Activated T-cell treated with anti-CD3 and anti-CD28 coated beads for 4 hours (primary cell): ENCODE measurements around the gene FANCC.

ENCODE experiments used
- DNase-seq: peaks from one replicate; pipeline ENCODE4 v3.0.0-alpha.2; 2020

The FANCC gene

DNA sequence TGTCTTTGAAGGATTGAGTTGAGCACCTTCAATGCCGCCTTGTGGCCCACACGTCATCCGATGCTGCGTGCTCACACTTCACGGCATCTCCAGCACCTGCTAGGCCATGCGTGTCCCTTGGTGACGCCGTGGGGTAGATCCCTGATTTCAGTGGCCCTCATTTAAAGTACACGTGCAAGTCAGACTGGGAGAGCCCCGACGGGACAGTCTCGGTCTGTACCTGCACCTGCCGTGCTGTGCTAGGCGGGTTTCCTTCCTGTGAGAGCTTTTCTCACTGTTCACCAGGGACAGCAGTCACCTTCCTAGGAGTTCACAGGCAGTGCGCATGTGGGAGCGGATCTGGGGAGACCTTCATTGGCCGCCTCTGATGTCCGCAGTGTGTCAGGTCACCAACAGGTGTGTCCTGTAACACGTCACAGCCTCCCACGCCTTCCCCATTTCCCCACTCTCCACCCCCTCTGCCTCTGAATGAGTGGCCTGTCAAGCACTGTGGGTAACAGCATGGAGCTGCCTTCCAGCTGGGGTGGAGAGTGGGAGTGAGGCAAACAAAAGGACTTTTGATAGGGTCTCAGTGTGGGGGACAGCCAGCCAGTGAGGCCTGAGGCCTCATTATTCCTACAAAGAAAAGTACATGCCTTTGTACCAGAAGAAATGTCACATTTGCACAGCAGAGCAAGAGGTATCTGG, 236.4 kb downstream of the FANCC start:
- DNase-seq: no peak

DNA sequence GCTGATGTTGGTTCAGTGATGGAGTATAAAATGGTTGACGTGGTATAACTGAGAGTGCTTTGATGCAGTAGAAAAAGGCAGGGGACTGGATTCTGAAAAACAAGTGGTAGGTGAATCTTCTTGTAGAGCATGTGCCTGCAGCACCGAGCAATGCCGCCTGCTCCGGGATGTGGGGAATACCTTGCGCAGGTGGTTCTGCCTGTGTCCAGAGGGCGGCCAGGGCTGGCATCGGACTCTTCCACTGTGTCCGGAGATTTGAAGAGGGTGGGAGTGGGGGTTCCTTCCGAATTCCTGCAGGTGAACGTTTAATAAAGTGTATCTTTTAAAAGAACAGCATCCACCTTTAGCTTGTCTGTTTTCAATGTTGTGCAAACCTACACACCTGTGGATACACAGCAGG, 238.0 kb downstream of the FANCC start:
- no peak for DNase-seq

DNA sequence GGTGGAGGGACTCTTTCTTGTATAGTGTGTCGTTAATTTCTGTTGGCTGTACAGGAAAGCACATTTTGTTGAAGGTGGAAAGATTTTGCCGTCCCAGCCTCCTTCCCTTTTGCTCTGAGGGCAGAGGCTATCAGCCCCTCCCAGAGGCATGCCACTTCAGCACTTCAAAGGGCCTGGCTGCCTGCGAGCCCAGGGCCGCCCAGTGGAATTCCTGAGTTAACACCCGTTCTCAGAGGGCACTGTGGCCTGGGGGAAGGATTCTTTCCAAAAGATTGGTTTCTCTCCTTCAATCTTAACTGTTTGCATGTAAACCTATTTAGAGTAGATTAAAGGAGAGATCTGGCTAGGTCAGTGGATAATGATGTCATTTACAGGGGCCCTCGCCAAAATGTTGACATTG, 238.6 kb downstream of the FANCC start:
- DNase-seq: no peak

DNA sequence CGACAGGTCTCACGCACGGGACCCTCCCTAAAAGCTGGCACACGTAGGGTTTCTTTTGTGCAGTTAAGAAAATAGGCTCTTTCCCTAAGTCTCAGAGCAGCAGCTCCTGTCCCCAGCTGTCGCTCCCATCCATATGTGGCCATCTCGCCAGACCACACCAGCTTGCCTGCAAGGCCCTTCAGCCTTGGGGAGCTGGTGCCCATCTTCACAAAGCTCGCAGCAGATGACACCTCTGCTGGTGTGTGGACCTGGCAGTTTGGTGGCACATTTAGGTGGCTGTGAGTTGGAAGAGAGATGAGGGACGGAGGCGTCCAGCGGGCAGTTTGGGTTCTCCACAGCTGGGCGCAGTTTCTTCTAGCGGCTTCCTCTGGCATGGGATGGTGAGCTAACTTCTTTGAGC, 239.0 kb downstream of the FANCC start:
- DNase-seq: no peak

DNA sequence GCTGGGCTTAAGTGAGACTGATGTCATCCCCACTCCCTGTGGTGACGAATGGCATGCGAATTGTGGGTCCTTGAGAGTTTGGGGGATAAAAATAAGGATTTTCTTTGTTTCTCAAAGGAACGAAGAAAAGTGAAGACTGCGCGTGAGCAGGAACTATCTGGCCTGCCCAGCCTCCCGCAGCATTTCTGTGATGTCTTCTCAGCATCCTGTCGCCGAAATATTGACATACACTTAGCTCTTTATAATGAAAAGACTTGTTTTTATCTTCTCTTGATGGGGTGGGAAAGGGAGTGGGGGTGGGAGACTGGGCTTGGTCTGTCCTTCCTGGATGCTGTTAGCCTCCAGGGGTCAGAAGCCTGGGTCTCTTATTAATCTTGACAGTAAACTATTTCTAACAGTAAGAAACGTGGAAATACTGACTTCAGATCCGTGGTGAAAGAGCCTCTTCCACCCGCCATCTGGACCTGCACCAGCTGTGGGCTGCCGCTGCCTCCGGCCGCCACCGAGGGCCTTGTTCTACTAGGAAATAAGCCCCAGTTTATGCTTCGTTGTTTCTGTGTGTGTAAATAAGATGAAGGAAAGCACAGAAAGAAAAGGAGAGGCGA, 239.6 kb downstream of the FANCC start:
- no peak for DNase-seq

DNA sequence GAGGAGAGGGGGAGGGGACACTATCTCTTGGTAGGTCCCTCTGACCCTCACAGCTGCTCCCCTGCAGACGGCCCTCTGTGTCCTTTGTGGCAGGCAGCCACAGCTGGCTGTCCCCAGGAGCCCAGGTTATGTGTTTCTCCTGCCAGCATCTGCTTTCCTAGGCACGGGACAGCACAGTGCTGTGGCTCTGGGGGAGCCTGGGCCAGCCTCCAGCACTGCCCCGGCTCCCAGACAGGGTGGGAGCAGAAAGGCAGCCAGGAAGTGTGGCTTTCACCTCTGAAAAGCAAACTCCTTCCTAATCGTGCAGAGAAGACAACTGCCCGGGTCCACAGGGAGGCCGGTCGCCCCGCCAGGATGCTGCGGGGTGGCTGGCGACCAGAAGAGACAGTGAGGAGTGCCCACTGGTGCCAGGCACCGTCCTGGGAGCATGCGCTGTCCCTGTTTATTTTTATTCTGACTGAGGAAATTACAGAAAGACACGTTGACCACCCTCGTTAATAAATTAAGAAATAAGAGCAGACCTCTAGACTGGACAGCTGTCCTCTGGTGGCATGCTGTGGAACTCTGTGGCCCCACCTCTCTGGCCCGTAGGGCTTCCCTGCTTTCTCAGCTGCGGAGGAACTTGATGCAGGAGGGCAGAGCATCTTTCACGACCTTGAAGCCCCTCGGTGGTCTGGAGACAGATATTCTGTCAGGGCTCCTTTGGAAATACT, 240.3 kb downstream of the FANCC start:
- DNase-seq: no peak

DNA sequence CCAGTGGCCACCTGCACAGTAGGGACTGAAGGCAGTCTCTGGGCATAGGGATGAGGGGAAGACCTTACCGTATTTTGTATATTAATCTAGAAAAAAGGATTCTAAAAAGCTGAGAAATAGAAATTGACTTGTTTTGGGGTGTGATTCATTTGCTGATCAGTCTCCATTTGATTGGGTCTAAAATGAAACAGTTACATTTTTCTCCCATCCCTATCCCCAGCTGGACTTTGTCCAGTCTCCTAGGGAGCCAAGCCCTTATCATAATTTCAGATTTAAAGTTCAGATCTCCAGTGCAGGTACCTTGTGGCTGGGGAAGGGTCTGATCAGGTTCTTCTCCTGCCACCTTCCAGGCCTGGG, 240.8 kb downstream of the FANCC start:
- no peak for DNase-seq

DNA sequence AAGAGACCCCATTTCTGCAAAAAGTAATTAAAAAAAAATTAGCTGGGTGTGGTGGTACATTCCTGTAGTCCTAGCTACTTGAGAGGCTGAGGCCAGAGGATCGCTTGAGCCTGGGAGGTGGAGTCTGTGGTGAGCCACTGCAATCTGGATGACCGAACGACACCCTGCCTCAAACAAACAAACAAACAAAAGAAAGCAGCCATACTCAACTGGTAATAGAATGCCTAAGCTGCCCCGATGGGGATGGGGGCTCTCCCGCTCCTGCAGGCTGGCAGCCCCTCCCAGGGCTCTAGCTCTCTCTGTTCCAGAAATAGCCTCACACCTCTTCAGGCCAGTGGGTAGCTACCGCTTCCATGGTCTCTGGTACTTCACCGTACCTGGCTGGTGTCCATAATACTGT, 241.8 kb downstream of the FANCC start:
- DNase-seq: no peak

DNA sequence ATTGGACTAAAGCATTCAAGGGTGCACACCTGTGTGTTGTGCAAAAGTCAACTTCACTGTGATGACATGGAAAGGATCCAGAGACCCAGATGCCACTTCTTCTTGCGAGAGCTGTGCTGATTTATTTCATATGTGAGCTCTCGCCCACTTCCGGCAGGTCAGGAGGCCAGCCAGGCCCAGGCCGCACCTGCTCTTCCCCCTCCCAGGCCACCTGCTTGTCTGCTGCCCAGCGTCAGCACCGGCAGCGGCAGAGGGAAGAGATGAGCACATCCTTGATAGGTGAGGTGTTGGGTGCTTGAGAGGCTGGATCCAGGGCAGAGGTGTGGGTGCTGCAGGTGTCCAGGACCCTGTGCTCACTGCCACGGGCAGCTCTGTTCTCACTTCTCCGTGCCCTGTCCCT, 242.9 kb downstream of the FANCC start:
- no peak for DNase-seq

DNA sequence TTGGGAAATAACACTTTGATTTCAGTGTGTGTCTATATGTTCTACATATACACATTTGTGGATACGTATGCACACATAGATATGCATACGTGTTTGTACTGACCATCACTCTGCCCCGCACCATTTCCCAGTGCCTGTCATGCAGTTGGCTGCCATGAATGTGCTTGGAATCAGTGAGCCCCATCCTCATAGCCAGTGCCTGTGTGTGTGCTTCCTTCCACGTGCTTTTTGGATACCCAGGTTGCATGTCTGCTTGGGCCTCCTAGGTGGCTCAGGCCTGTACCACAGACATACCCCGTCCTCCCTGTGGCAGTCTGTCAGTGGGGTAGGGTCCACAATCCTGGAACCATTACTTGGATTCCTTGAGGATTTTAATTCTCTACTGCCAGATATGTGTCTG, 243.6 kb downstream of the FANCC start:
- no peak for DNase-seq

DNA sequence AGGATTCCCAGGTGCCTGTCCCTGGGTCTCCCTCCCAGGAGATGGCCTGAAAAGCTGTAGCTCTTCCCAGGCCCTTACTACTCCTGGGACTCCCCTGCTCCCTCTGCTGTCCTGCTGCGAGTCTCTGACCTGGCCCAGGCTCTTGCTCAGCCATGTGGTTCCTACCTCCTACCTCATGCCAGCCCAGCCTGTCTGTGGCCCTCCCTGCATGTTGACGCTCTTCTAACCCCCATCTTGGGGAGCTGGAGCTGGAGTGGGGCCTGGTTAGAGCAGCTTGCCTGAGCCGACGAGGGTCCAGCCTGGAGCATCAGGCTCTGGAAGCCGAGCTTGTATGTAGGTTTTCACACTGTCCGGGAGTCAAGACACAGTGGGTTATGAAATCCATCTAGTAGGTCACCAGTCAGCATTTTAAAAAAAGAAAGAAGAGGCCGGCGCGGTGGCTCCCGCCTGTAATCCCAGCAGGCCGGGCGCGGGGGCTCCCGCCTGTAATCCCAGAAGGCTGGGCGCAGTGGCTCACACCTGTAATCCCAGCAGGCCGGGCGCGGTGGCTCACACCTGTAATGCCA, 244.4 kb downstream of the FANCC start:
- DNase-seq: no peak

DNA sequence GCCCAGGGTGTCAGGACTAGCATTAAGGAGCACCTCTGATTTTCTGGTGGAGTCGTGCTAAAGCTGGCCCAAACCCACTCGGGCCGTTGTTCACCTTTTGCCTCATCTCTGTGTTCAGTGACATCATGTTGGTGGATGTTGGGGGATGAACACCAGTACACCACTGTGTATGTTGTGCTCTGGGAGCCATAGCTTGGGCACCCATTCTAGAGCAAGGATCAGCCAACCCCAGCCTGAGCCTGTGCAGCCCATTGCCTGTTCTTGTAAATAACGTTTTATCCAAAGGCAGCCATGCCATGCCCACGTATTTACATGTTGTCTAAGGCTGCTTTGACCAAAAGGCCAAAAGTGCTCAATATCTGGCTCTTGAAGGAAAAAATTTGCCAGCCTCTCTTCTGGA, 245.6 kb downstream of the FANCC start:
- no peak for DNase-seq

DNA sequence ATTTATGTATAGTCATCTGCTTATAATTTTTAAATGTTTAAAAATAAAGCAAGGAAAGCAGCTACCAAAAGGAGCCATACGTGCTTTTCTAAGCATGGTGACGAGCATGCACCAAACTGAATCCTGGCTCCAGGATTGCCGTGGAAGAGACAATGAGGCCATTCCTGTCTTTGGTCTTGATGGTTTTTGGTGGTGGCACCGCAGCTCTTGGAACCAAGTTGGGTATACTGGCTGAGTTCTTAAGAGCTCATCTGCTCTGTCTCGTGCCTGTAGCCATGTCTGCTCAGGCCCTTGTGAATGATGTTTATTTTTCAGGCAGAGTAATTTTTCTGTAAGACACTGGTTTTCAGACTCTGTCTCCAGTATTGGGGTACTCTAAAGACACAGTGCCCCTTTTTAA, 246.1 kb downstream of the FANCC start:
- DNase-seq: no peak

DNA sequence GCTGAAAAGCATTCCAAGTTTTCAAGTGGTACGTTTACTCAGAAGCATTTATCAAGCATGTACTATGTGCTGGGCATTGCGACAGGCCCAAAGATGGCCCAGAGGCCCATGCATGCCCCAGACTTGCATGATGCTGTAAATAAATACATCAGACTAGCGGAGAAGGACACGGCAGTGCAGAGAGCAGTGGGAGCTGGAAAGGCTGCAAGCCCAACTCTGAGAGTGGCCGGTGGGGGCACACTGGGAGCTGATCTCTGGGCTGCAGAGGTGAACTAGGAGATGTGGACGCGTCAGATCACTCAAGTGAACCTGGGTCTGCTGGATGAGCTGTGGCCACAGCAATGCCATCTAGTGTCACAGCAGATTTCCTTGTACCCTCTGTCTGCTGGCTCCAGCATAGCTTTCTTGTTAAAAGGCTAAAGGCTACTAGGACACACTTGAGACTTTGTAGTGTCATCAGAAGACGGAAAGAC, 246.9 kb downstream of the FANCC start:
- DNase-seq: no peak

DNA sequence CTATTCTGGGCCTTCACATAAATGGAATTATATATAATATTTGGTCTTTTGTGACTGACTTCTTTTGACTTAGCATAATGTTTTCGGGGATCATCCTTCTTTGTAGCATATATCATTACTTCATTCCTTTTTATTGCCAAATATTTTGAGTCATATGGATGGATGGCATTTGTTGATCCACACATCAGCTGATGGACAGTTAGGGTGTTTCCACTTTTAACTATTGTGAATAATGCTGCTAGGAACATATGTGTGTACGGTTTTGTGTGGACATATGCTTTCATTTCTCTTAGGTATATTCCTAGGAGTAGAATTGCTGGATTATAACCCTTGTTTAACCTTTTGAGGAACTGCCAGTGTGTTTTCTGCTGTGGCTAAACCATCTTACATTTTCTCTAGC, 249.6 kb downstream of the FANCC start:
- no peak for DNase-seq

DNA sequence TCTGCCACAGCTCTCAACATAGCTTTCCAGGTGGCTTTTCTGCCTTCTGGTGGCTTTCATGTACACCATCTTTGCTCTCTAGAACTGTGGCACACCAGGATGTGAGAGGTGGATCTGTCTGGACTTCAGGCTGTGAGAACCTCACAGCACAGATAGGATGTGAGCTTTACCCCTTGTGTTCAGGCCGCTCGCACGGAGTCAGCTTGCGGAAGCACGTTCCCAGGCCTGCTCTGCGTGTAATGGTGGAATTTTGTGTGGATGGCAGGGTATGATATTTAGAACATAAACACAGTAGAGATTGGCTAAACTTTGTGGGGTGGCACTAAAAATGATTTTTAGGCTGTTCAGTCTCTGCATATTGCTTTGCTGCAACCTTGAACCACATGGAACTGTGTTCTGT, 250.5 kb downstream of the FANCC start:
- DNase-seq: no peak

DNA sequence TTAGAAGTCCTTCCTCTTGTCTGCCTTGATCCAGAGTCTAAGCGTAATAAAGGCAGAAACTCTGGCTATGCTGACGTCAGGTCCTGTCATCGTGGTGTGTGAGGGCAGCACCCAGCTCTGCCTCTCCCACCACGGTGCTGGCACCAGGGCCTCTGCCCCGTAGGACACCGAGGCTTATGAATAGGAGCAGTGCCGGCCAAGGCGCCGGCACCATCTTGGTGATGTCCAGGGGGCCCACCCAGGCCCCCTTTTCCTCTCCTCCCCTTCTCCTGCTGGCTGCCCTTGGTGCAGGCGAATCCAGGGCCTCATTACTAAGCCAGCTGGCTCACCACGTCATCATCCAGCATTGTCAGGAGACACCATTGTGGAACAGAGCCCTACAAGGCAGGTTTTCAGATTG, 252.3 kb downstream of the FANCC start:
- DNase-seq: no peak

DNA sequence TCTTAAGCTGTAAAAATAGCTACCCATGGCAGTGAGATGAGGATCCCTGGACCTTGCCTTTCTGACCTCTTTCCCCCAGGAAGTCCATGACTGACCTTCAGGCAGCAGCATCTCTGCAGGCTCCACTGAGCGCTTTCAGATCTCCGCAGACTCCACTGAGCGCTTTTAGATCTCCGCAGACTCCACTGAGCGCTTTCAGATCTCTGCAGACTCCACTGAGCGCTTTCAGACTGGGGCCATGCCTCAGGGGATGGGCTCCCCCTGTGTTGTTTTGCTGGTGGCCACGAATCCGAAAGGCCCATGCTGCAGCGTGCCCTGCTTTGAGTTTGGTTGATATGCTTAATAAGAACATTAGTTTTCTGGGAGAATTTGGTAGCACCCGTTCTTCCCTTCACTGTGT, 254.2 kb downstream of the FANCC start:
- DNase-seq: no peak

DNA sequence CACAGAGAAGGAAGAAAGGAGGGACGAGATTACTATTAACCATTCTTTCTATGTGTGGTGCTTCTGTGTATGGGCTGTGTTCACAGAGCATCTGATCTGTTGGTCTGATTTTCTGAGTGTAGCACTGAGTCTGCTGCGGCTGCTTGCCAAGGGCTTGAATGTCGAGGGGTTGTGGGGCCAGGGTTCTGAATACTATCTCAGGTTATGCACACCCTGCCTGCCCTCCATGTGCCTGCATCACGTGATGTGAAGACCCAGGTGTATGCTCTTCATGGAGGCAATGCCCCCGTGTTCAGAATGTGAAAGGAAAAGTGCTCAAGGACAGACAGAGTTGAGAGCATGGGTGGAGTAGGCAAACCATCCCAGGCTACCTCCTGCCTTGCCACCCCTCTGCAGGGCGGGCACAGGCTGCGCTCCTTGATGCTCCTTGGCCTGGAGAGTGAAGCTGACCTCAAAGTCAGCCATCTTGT, 254.9 kb downstream of the FANCC start:
- no peak for DNase-seq

DNA sequence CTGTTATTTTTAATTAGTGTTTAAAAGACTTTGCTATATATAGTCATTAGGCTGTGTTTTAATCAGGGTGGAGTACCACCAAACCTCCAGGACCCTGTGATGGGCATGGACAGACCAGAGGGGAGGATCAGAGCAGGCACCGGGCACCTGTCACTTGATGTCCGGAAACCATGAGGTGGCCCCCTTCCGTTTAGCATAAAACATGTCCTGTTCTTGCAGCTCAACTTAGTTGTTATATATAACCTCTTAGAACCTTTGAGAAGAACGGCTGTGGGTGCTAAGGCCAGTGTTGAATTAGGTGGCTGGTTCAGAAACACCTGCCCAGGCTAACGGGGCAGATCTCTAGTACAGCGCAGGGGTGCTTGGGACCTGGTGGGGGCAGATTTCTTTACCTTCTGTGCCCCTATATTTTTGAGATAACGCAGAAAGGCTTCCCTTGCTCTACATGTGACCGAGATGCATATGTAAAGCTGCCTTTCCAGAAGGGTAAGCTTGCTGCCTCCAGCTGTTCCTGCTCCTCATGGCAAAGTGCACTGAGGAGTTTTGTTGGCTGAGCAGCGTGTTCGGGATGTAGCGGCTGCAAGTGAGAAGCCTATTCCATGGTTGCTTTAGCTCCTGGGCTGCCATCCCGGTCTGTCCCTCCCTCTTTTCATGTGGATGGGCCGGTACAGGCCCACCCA, 255.5 kb downstream of the FANCC start:
- DNase-seq: no peak

DNA sequence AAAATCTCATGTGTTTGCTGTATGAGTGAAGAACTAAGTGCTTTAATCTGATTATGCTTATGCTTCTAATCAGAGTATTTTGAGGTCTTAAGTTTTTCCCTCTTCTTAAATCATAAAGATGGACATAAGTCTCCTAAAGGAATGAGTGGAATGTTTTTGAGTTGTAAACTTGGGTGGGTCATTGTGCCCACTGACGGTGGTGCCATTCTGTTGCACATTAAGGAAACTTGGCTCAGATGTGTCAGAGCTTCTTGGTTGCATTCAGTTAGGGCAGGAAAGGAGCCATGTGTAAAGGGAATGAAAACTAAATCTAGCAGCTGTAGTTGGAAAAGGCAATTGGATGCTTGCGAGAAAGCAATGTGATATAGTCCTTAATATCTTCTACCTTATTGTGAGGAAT, 256.6 kb downstream of the FANCC start:
- no peak for DNase-seq

DNA sequence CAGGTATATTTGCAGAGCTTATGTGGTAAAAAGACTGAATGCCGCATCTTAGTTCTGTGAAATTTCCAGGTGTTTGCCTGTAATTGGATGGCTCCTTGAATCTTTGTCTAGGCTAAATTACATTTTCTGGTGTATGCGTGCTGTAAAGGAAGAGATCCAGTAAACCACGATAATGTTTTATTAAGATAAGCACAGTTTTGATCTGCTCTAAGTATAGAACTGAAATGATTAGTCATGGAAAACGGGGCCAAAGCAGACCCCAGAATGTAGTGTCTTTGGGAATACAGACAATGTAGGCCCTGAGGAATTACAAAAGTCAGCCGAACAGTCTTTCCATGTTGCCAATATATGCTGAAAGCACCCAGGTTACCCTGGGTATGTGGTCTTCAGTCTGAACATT, 257.3 kb downstream of the FANCC start:
- no peak for DNase-seq

DNA sequence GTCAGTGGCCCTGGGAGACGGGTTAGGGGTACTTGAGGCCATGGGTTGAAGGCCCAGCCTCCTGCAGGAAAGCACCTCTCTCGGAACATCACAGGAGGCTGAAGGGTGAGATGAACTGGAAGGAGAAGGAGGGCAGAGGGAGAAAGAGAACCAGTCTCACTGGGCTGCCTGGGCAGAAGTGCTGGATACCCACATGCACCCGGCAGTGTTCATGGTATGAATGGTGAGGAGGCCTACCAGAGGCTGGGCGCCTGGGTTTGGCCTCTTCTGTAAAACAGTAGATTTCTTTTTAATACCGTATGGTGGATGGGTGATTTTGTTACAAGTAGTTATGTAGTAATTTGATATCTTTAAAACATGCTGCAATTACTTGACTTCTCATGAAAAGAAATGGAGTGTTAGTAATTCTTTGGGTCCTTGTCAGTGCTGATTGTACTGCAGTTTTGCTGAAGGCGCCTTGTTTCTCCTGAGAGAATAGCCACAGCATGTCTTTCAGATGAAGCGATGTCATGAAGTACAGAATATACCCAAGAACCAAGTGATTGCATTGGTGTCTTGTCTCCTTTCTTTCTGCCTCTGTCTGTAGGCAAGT, 258.6 kb downstream of the FANCC start:
- DNase-seq: no peak
